Stimulated activated CD4-positive, alpha-beta T cell treated with anti-CD3 and anti-CD28 coated beads, Interleukin-4, amount 100 ng/mL, for 1 hour (primary cell): Measurements from ENCODE around the gene DLEC1.
A peak's percentile ranks its signal among the peaks of the same experiment; 100 is the strongest.

ENCODE experiments used
- DNase-seq: peaks from one replicate; pipeline ENCODE4 v3.0.0-alpha.2; 2020

Gene DLEC1

GRCh38 chr3:38002940-38003339 is 36.1 kb upstream of the DLEC1 start:
- DNase-seq, result no peak

GRCh38 chr3:38003371-38003816 is 35.6 kb upstream of the DLEC1 start:
- DNase-seq, result peak; percentile 59

- DNase-seq, result no peak
Measured at GRCh38 chr3:38003817-38004414, 35.1 kb upstream of the DLEC1 start.

- DNase-seq, result peak; percentile 59
Measured at GRCh38 chr3:38004415-38005075, 34.5 kb upstream of the DLEC1 start.

DNA sequence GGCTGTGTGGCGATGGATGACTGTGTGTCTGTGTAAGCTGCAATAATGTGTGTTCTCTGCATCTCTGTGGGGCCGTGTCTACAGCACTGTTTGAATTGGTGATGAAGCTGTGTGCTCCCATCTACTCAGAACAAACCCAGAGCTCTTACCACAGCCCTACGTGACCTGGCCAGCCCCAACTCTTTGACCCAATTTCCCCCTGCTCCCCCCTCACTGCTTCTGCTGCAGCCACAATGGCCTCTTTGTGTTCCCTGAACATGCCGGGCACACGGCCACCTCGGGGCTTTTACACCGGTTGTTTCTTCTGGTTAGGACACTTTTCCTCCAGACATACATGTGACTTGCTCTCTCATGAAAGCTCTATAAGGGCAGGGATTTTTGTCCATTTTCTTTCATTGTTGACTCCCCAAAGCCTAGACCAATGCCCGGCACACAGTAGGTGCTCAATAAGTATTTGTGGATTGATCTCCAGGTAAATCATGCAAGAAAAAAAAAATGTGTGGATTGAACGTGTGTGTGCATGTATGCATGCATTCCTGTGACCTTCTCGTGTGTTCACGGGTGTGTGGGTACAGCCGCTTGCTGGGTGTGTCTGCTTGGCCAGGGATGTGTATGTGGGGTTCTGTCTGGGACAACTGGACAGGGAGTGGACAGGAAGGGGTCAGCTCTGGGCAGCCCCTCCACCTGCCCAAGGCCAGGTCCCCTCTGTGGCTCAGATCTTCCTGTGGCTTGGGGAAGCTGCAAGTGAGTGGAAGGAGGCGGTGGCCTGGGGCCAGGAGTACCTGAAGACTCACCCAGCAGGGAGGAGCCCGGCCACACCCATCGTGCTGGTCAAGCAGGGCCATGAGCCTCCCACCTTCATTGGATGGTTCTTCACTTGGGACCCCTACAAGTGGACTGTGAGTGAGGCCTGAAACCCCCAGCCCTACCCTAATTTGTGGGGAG is 33.7 kb upstream of the DLEC1 start:
- peak; percentile 1 for DNase-seq

- DNase-seq, result peak; percentile 1
Measured at GRCh38 chr3:38006031-38006430, 33.0 kb upstream of the DLEC1 start.

DNA sequence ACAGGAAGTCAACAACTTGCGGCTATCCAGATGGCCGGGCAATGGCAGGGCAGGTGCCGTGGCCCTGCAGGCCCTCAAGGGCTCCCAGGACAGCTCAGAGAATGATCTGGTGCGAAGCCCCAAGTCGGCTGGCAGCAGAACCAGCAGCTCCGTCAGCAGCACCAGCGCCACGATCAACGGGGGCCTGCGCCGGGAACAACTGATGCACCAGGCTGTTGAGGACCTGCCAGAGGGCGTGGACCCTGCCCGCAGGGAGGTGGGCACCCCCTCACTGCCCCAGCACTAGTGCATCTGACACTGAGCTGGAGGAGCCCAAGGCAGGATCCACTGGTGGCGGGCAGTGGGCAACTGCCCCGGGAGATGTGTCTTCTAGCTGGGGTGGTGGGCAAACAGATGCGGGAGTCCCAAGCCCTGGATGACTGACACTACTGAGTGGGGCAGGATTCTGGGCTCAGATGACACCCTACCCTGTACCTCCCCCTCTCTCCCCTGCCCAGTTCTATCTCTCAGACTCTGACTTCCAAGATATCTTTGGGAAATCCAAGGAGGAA is 32.5 kb upstream of the DLEC1 start:
- peak; percentile 1 for DNase-seq

- DNase-seq, result no peak
Measured at GRCh38 chr3:38007754-38008090, 31.3 kb upstream of the DLEC1 start.

DNA sequence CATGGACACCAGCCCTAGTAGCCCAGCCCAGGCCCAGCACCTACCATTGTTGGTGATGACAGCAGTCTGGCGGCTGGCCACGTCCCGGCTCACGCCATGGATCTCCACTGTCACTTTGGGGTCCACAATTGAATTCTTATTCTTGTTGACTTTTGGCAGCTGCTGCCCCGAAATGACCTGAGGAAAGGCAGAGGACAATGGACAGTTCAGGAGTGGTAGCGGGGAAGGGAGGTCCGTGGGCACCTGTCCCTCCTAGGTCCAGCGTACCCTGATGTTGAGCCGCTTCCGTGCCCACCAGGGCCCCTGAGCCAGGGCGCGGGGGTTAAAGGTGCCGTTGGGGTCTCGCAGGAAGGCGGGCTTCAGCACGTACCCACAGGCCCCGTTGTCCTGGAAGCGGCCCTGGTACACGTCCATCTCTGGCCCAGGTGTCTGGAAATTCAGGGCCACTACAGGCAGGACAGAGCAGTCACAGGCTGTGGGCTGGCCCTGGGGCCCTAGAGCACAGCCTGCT is 30.8 kb upstream of the DLEC1 start:
- no peak for DNase-seq

DNA sequence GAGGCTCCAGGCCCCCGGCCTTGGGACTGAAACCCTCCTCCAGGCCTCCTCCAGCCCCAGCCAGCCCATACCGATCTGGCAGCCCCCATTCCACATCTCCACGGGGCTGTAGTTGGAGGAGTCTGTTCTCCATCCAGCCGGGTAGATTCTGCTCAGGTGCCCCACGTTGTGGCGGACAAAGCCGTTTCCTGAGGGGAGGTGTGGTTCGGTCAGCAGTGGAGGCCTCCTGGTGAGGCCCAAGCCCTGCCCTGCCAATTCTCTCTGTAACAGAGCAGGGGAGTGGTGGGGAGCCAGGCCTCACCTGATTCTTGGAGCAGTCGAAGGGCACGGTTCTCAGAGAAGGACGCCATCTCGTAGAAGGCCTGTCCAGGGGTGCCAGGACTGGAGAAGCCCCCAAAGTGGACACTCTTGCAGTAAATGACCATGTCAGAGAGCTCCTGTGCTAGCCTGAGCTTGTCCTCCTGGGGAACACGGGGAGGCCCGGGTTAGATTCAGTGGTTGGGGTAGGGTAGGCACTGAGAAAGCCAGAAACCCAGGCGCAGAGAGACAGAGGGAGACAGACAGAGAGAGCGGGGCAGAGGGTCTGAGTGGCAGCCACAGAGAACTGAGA is 29.9 kb upstream of the DLEC1 start:
- DNase-seq, result no peak

DNA sequence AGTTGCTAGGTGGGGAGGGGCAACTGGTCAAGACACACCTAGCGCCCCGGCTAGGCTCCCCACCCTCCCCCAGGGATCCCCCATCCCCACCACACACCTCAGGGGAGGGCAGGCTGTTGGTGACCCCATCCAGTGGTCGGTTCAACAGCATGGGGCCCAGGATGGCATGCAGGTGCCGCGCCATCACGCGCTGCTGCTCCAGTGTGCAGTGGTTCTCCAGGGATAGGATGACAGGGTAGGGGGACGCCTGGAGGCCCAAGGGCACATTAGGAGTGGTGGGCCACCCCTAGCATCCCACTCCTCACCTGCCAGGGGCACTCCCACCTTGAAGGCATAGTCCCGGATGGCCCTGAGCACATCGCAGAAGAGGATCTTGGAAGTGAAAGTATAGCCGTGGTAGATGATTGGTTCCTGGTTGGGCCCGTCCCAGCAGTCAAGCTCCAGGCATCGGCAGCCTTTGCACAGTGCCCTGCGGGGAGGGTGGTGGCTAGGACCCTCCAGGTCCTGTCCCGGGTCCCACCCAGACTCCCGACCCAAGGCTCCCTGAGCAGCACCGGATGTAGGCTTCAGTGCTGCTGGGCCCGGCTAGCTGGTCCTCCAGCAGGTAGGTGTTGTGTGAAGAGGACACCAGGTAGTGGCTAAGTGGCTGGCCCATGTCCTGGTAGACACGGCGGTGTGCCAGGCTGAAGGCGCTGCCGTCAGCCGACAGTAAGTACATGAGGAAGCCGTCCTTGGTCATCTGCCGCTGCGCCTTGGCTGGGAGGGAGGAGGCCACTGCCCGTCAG is 29.0 kb upstream of the DLEC1 start:
- no peak for DNase-seq

DNA sequence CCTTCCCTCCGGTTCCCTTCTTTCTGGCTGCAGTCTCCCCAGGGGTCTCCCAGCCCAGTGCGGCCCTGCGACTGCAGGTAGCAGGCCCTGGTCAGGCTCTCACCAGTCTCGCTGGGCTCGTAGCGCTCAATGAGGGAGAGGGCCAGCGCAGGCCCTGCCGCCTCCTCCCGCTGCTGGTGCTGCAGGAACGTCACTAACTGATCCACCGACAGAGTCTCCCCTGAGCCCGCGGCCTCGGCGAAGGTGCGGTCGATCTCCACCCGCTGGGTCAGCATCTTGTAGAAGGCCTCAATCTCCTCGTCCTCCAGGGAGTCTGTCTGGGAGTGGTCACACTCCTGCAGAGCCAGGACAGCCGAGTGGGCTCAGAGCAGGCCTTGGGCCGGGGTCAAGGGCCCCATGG is 27.9 kb upstream of the DLEC1 start:
- DNase-seq, result no peak

DNA sequence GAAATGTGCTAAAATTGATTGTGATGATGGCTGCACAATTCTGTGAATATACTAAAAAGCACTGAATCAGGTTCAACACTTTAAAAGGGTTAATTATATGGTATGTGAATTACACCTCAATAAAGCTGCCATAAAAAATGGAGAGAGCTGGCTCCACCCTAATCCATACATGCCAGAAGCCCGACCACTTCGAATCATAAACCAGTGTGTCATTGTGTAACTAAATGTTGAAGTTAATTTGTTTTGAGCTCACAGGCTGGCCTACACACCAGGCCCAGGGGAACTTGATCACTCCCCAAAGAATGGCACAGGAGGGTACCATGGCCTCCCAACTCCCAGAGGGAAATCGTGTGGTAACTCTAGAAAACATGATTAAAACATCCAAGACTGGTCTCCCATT is 23.5 kb upstream of the DLEC1 start:
- DNase-seq, result no peak

GRCh38 chr3:38015984-38016383 is 23.0 kb upstream of the DLEC1 start:
- DNase-seq, result no peak

- no peak for DNase-seq
Measured at GRCh38 chr3:38016410-38016809, 22.6 kb upstream of the DLEC1 start.

DNA sequence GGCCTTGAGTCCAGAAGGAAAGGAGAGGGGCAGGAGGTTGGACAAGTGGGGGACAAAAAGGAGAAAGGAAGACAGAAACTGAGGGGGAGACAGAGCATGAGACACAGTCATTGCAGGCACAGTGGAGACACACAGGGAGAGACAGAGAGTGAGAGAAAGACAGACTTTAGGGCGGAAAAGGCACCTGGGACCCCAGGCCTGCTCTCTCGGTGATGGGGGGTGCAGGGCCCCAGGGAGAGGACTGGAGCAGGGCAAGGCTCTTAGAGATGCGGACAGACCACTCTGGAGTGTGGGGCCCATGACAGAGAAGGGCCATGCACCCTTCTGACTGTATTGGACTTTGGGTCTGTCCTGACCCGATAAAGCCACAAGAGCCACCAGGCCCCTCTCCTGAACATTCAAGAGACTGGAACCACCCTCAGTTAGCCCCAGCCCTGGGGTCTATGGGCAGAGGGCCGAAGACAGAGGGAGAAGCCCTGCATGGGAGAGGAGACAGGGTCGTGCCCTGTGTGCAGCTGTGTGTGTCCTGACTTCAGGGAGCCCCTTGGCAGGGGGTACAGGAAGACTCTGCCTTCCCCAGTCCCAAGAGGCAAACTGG is 22.1 kb upstream of the DLEC1 start:
- DNase-seq, result no peak

DNA sequence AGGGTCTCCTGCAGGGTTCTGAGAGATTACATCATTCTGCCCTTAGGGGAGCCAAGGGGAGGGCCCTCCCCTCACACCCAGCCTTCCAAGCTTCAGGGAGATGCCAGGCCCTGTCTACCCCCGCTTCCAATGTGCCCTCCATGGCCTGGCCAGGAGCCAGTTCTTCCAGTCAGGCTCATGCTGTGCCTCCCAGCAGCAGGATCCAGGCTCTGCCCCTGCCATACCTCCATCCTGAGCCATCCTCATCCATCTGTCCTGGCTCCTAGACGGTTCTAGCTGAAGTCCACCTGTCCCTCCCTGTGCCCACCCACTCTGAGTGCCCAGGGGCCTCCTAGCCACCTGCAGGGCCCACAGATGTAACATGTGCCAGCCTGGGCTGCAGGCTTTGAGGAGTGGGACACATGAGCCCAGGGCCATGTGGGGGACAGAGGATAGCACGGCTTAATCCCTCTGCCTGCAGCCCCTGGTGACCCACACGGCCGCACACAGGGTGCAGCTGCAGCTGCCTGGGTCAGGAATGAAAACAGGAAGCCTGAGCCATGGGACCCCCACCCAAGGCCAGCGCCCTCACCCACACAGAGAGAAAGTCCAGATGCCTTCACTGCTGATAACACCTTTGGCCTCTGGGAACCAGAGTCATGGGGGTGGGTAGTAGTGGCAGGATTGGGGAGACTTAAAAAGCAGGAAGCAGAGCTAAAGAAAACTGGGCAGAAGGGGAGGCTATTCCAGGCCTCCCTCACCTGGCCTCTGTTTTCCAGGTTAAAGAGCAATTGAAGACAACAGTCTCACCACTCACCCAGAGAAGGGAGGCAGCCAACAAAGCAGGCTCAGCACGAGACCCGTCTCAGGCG is 21.3 kb upstream of the DLEC1 start:
- no peak for DNase-seq

DNA sequence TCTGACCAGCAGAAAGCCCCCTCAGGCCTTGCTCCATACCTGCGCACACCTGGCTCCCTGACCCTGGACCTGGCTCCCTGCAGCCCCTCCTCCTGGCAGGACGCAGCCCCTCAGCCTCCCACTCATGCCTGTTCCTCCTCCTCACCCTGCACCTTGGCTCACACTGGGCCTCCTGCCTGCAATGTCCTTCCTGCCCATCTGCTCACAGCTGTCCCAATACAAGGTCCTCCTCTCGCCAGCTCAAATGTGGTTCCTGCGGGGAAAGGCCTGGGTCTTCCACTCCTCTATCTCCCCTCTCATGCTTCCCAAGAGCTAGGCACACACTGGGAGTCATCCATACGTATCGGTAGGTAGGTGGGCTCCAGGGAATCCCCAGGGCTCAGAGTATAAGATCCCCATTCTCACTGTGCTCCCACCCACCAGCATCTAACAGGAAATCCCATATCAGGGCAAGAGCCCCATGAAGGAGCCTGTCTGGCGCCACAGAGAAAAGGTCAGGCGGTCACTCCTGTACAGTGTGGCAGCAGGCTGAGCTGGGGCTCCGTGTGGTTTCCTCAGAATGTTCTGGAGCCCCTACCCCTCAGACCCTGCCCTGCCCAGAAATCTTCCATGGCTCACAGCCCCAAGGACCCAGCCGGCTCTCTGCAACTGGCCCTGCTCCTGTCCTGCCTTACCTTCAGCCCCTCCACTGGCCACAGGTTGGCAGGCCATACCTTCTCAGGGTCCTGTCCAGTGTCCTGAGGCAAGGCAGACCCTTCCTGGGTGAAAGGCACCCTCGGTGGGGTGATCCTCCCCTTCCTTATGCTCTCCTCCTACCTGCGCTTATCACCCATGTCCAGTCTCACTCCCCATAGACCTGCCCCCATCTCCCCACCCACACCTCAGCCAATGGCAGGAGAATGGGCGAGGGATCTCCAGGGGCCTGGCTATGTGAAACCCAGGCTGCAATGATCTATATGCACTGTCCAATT is 20.4 kb upstream of the DLEC1 start:
- no peak for DNase-seq

DNA sequence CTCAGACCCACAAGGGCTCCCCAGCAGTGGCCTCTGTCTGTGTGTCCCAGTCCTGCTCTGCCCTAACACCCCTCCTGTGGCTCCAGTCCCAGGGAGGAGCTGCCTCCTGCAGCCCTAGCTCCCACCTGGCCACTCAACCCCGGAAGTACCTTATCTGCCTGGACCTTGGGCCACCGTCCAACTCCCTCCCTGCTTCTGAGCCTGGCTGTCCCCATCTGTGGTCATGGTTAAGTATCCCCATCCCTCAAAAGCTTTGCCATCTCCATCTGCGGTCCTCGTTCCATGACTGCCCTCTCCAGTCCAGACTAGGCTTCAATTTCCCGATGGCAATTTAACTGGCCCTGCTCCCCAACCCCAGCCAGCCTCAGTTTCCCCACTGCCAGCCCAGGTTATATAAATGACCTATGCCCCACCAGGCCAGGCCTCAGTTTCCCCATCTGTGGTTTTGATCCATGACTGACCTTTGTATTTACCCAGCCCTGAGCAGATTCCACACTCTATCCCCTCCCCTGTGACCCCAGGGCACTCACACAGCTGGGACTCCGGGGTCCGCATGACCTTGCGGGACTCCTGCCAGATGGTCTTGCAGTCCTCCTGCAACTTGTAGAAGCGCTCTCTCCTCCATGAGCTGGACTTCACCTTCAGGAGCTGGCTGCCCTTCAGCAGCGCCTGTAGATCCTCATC is 19.2 kb upstream of the DLEC1 start:
- no peak for DNase-seq
